Trophoblast cell (in vitro differentiated cells and primary cell): Measurements from ENCODE around the gene HELZ2.

ENCODE experiments used
- DNase-seq, 2 donors: peaks; one replicate each; pipeline ENCODE4 v3.0.0-alpha.2; 2016
- H2AFZ ChIP-seq: 2 replicates; pipeline ENCODE4 v1.6.1; 2013; ENCODE audit warnings: low read length, moderate library complexity, mild to moderate bottlenecking; ENCODE audit not compliant: insufficient read depth, poor library complexity
- H2AK5ac ChIP-seq: 2 replicates; pipeline ENCODE4 v1.6.1; 2013; ENCODE audit warnings: mild to moderate bottlenecking, low read length
- H2BK120ac ChIP-seq: 2 replicates; pipeline ENCODE4 v1.6.1; 2013; ENCODE audit warnings: low read length, mild to moderate bottlenecking, moderate library complexity; ENCODE audit not compliant: insufficient read depth, poor library complexity
- H2BK12ac ChIP-seq: 2 replicates; pipeline ENCODE4 v1.6.1; 2013; ENCODE audit warnings: mild to moderate bottlenecking, low read length, moderate library complexity
- H2BK5ac ChIP-seq: 2 replicates; pipeline ENCODE4 v1.6.1; 2013; ENCODE audit warnings: low read length, low read depth, moderate library complexity, mild to moderate bottlenecking; ENCODE audit not compliant: poor library complexity
- H3K14ac ChIP-seq: 2 replicates; pipeline ENCODE4 v1.6.1; 2013; ENCODE audit warnings: mild to moderate bottlenecking, low read length
- H3K18ac ChIP-seq: 2 replicates; pipeline ENCODE4 v1.6.1; 2013; ENCODE audit warnings: mild to moderate bottlenecking, low read length
- H3K23ac ChIP-seq: 2 replicates; pipeline ENCODE4 v1.6.1; 2013; ENCODE audit warnings: low read length
- H3K27ac ChIP-seq: 2 replicates; pipeline ENCODE4 v1.5.1; 2013; ENCODE audit warnings: low read depth, mild to moderate bottlenecking, inconsistent platforms, low read length, moderate library complexity
- H3K27me3 ChIP-seq: 2 replicates; pipeline ENCODE4 v1.6.1; 2013; ENCODE audit warnings: inconsistent platforms, mild to moderate bottlenecking, low read length, moderate library complexity; ENCODE audit not compliant: insufficient read depth
- H3K36me3 ChIP-seq, 2 experiments: 1 replicate in 1 of 2; 2 replicates in 1 of 2; pipeline ENCODE4 v1.6.1; 2013; ENCODE audit warnings: low read length in 2 of 2, mild to moderate bottlenecking in 2 of 2, moderate library complexity in 1 of 2; ENCODE audit not compliant: insufficient read depth in 2 of 2, control insufficient read depth in 1 of 2
- H3K4ac ChIP-seq: 2 replicates; pipeline ENCODE4 v1.6.1; 2013; ENCODE audit warnings: low read depth, mild to moderate bottlenecking, low read length, moderate library complexity
- H3K4me1 ChIP-seq, 2 experiments: 1 replicate in 1 of 2; 2 replicates in 1 of 2; pipeline ENCODE4 v1.6.1; 2013; ENCODE audit warnings: low read length in 2 of 2, mild to moderate bottlenecking in 2 of 2, moderate library complexity in 1 of 2; ENCODE audit not compliant: insufficient read depth in 2 of 2, control insufficient read depth in 1 of 2
- H3K4me2 ChIP-seq: 2 replicates; pipeline ENCODE4 v1.6.1; 2013; ENCODE audit warnings: inconsistent platforms, mild to moderate bottlenecking, low read length, moderate library complexity
- H3K4me3 ChIP-seq: 2 replicates; pipeline ENCODE4 v1.5.1; 2013; ENCODE audit warnings: mild to moderate bottlenecking, low read depth, low read length, inconsistent platforms
- H3K79me1 ChIP-seq: one replicate; pipeline ENCODE4 v1.6.1; 2013; ENCODE audit warnings: low read length
- H3K79me2 ChIP-seq: 2 replicates; pipeline ENCODE4 v1.6.1; 2013; ENCODE audit warnings: low read length, mild to moderate bottlenecking; ENCODE audit not compliant: control insufficient read depth, insufficient read depth, poor library complexity
- H3K9ac ChIP-seq: 2 replicates; pipeline ENCODE4 v1.6.1; 2013; ENCODE audit warnings: mild to moderate bottlenecking, low read length
- H3K9me3 ChIP-seq: 2 replicates; pipeline ENCODE4 v1.6.1; 2013; ENCODE audit warnings: low read depth, mild to moderate bottlenecking, control low read depth, inconsistent platforms, low read length; ENCODE audit not compliant: insufficient read depth
- H4K12ac ChIP-seq: 2 replicates; pipeline ENCODE4 v1.6.1; 2013; ENCODE audit warnings: low read depth, mild to moderate bottlenecking, low read length, moderate library complexity
- H4K8ac ChIP-seq: 2 replicates; pipeline ENCODE4 v1.6.1; 2013; ENCODE audit warnings: low read depth, mild to moderate bottlenecking, low read length, moderate library complexity
- H4K91ac ChIP-seq: one replicate; pipeline ENCODE4 v1.6.1; 2013; ENCODE audit warnings: low read depth, mild to moderate bottlenecking, low read length, moderate library complexity
- WGBS: extraction: QIAGEN DNeasy Blood & Tissue Kit; methylation state at CpG from one replicate; pipeline ENCODE4 v1.1.7; 2013; ENCODE audit warnings: missing lambda C conversion rate; ENCODE audit not compliant: insufficient read length, insufficient coverage; ENCODE audit errors: extremely low coverage; 5-methylcytosine and 5-hydroxymethylcytosine counted together

The HELZ2 gene

GRCh38 chr20:63546256-63546955 lies 27.6 kb downstream of the HELZ2 start:
- Histone ChIP-seq H2AK5ac (no peak overlapping the region), H3K79me2 (no peaks in the 10 kb centered on the region), H2AFZ (no peak overlapping the region), H4K8ac (no peak overlapping the region), H4K12ac (no peak overlapping the region), H2BK120ac (no peak overlapping the region), H2BK12ac (no peak overlapping the region), H3K23ac (no peak overlapping the region), H3K14ac (no peak overlapping the region), H3K4me2 (no peak overlapping the region), H4K91ac (no peak overlapping the region), H3K27ac (no peak overlapping the region), H3K27me3 (no peaks in the 10 kb centered on the region), H3K4me3 (no peak overlapping the region), H3K9ac (no peak overlapping the region), H3K4me1 (peaks cover 0 to 3% of the 10 kb centered on the region in 2 experiments), H2BK5ac (no peak overlapping the region), H3K4ac (no peak overlapping the region), H3K18ac (no peak overlapping the region), H3K79me1 (no peaks in the 10 kb centered on the region), H3K36me3 (no peaks in the 10 kb centered on the region), H3K9me3 (no peaks in the 10 kb centered on the region)
- no CpG with 5 or more reads among the region's 20 CpGs for WGBS
- DNase-seq = no peak

GRCh38 chr20:63545814-63546213 lies 28.2 kb downstream of the HELZ2 start:
- H3K79me1 ChIP-seq = no peaks in the 10 kb centered on the region
- no peak overlapping the region for H2AK5ac ChIP-seq
- H2BK120ac ChIP-seq = no peak overlapping the region
- H3K14ac ChIP-seq = no peak overlapping the region
- H3K9ac ChIP-seq = no peak overlapping the region
- H3K27me3 ChIP-seq = no peaks in the 10 kb centered on the region
- H3K4me2 ChIP-seq = no peak overlapping the region
- peaks cover 0 to 3% of the 10 kb centered on the region in 2 experiments for H3K4me1 ChIP-seq
- DNase-seq = no peak
- H4K8ac ChIP-seq = no peak overlapping the region
- no peaks in the 10 kb centered on the region for H3K79me2 ChIP-seq
- H4K12ac ChIP-seq = no peak overlapping the region
- no peak overlapping the region for H3K27ac ChIP-seq
- no peaks in the 10 kb centered on the region for H3K9me3 ChIP-seq
- no peaks in the 10 kb centered on the region for H3K36me3 ChIP-seq
- H4K91ac ChIP-seq = no peak overlapping the region
- H2AFZ ChIP-seq = no peak overlapping the region
- H3K23ac ChIP-seq = no peak overlapping the region
- no peak overlapping the region for H2BK5ac ChIP-seq
- H3K4me3 ChIP-seq = no peak overlapping the region
- no peak overlapping the region for H3K18ac ChIP-seq
- WGBS = no CpG with 5 or more reads among the region's 6 CpGs
- no peak overlapping the region for H3K4ac ChIP-seq
- H2BK12ac ChIP-seq = no peak overlapping the region

- Histone ChIP-seq H2AK5ac (no peak overlapping the region), H3K4me3 (no peak overlapping the region), H3K27ac (no peak overlapping the region), H3K4me1 (peaks cover 0 to 5% of the 10 kb centered on the region in 2 experiments), H2BK12ac (no peak overlapping the region), H3K4ac (no peak overlapping the region), H3K23ac (no peak overlapping the region), H3K14ac (no peak overlapping the region), H3K4me2 (no peak overlapping the region), H2AFZ (no peak overlapping the region), H4K12ac (no peak overlapping the region), H3K36me3 (no peaks in the 10 kb centered on the region), H3K79me2 (no peaks in the 10 kb centered on the region), H4K8ac (no peak overlapping the region), H3K27me3 (no peaks in the 10 kb centered on the region), H2BK120ac (no peak overlapping the region), H3K9ac (no peak overlapping the region), H3K18ac (no peak overlapping the region), H3K79me1 (no peaks in the 10 kb centered on the region), H4K91ac (no peak overlapping the region), H3K9me3 (no peaks in the 10 kb centered on the region), H2BK5ac (no peak overlapping the region)
- WGBS = no CpG with 5 or more reads among the region's 19 CpGs
- peak in 1 of 2 donors; percentile 25 for DNase-seq
Observed at GRCh38 chr20:63544958-63545516, 29.0 kb downstream of the HELZ2 start.

GRCh38 chr20:63544241-63544957 lies 29.6 kb downstream of the HELZ2 start:
- H3K14ac ChIP-seq = no peak overlapping the region
- H3K27ac ChIP-seq = no peak overlapping the region
- H3K27me3 ChIP-seq = no peaks in the 10 kb centered on the region
- no peak overlapping the region for H4K12ac ChIP-seq
- no peak overlapping the region for H2AFZ ChIP-seq
- H3K36me3 ChIP-seq = no peaks in the 10 kb centered on the region
- peaks cover 0 to 6% of the 10 kb centered on the region in 2 experiments for H3K4me1 ChIP-seq
- H2BK5ac ChIP-seq = no peak overlapping the region
- no peak for DNase-seq
- WGBS = no CpG with 5 or more reads among the region's 27 CpGs
- H3K18ac ChIP-seq = no peak overlapping the region
- H2BK120ac ChIP-seq = no peak overlapping the region
- H3K4me2 ChIP-seq = no peak overlapping the region
- no peaks in the 10 kb centered on the region for H3K79me1 ChIP-seq
- H2BK12ac ChIP-seq = no peak overlapping the region
- no peak overlapping the region for H4K8ac ChIP-seq
- H4K91ac ChIP-seq = no peak overlapping the region
- no peak overlapping the region for H2AK5ac ChIP-seq
- H3K9me3 ChIP-seq = no peaks in the 10 kb centered on the region
- H3K4me3 ChIP-seq = no peak overlapping the region
- H3K79me2 ChIP-seq = no peaks in the 10 kb centered on the region
- no peak overlapping the region for H3K4ac ChIP-seq
- no peak overlapping the region for H3K23ac ChIP-seq
- no peak overlapping the region for H3K9ac ChIP-seq
